Liver (tissue), 9 donors: Measurements from ENCODE around the gene C2orf92. TPM values are rescaled to one million over a fixed set of nuclear protein-coding genes. Genes with fewer than 3 reads are reported as not detected.

ENCODE experiments used
- DNase-seq: peaks from one replicate; pipeline ENCODE4 v3.0.0-alpha.2; 2017; ENCODE audit warnings: low spot score
- H3K27ac ChIP-seq, 2 donors: one replicate each; pipeline ENCODE4 v1.7.0; 2013; ENCODE audit warnings: inconsistent platforms in 2 of 2, low read length in 2 of 2, control low read depth in 1 of 2, low read depth in 1 of 2, mild to moderate bottlenecking in 1 of 2
- H3K27me3 ChIP-seq, 4 donors: one replicate each; pipeline versions ENCODE4 v1.6.1 to v1.7.0; 2013; ENCODE audit warnings: low read length in 3 of 4, inconsistent platforms in 1 of 4, mild to moderate bottlenecking in 1 of 4, moderate library complexity in 1 of 4; ENCODE audit not compliant: control insufficient read depth in 4 of 4, insufficient read depth in 4 of 4
- H3K36me3 ChIP-seq, 4 donors: one replicate each; pipeline versions ENCODE4 v1.6.1 to v1.7.0; 2013; ENCODE audit warnings: low read length in 3 of 4, mild to moderate bottlenecking in 3 of 4, low read depth in 1 of 4, moderate library complexity in 1 of 4; ENCODE audit not compliant: control insufficient read depth in 4 of 4, insufficient read depth in 3 of 4
- H3K4me1 ChIP-seq, 4 donors: one replicate each; pipeline versions ENCODE4 v1.6.1 to v1.7.0; 2013; ENCODE audit warnings: low read length in 3 of 4, mild to moderate bottlenecking in 3 of 4, moderate library complexity in 1 of 4; ENCODE audit not compliant: control insufficient read depth in 4 of 4, insufficient read depth in 4 of 4
- H3K4me3 ChIP-seq, 3 donors: one replicate each; pipeline versions ENCODE4 v1.6.1 to v1.7.0; 2013; ENCODE audit warnings: low read length in 3 of 3, control low read depth in 1 of 3, low read depth in 1 of 3, mild to moderate bottlenecking in 1 of 3
- H3K9ac ChIP-seq, 2 donors: one replicate each; pipeline ENCODE4 v1.7.0; 2013; ENCODE audit warnings: low read length in 2 of 2, mild to moderate bottlenecking in 2 of 2, moderate library complexity in 2 of 2, control low read depth in 1 of 2, low read depth in 1 of 2
- H3K9me3 ChIP-seq, 4 donors: one replicate each; pipeline versions ENCODE4 v1.6.1 to v1.7.0; 2013; ENCODE audit warnings: low read length in 3 of 4; ENCODE audit not compliant: control insufficient read depth in 4 of 4
- FOXA2 ChIP-seq: IDR thresholded peaks from 2 replicates; pipeline ENCODE4 v1.6.1; 2016; ENCODE audit warnings: antibody characterized with exemption
- GABPA ChIP-seq, 2 donors: IDR thresholded peaks in 1 of 2; conservative IDR thresholded peaks in 1 of 2; 2 replicates each; pipeline ENCODE4 v1.6.1; 2016; ENCODE audit warnings: antibody characterized with exemption in 2 of 2, mild to moderate bottlenecking in 1 of 2, moderate library complexity in 1 of 2
- HNF4G ChIP-seq: IDR thresholded peaks from 2 replicates; pipeline ENCODE4 v1.6.1; 2016; ENCODE audit warnings: antibody characterized with exemption
- NR2F2 ChIP-seq: IDR thresholded peaks from 2 replicates; pipeline ENCODE4 v1.6.1; 2016; ENCODE audit warnings: antibody characterized with exemption
- RAD21 ChIP-seq, 2 donors: IDR thresholded peaks; 2 replicates each; pipeline ENCODE4 v1.6.1; 2016; ENCODE audit warnings: antibody characterized with exemption in 2 of 2, mild to moderate bottlenecking in 2 of 2
- REST ChIP-seq: IDR thresholded peaks from 2 replicates; pipeline ENCODE4 v1.6.1; 2016; ENCODE audit warnings: antibody characterized with exemption, mild to moderate bottlenecking
- RXRA ChIP-seq, 2 donors: IDR thresholded peaks; 2 replicates each; pipeline ENCODE4 v1.6.1; 2017 to 2018; ENCODE audit warnings: antibody characterized with exemption in 2 of 2, mild to moderate bottlenecking in 1 of 2
- SP1 ChIP-seq: IDR thresholded peaks from 2 replicates; pipeline ENCODE4 v1.6.1; 2018; ENCODE audit warnings: antibody characterized with exemption, mild to moderate bottlenecking
- TAF1 ChIP-seq: conservative IDR thresholded peaks from 2 replicates; pipeline ENCODE4 v1.6.1; 2016; ENCODE audit warnings: antibody characterized with exemption, mild to moderate bottlenecking
- YY1 ChIP-seq: IDR thresholded peaks from 2 replicates; pipeline ENCODE4 v1.6.1; 2016; ENCODE audit warnings: antibody characterized with exemption, mild to moderate bottlenecking
- ZBTB33 ChIP-seq: IDR thresholded peaks from 2 replicates; pipeline ENCODE4 v1.6.1; 2016; ENCODE audit warnings: antibody characterized with exemption
- WGBS: extraction: QIAGEN DNeasy Blood & Tissue Kit; methylation state at CpG from one replicate; pipeline ENCODE4 v1.1.7; 2013; 5-methylcytosine and 5-hydroxymethylcytosine counted together
- polyA plus RNA-seq, 2 donors: library from polyadenylated mRNA; stranded (reverse) in 1 of 2; unstranded in 1 of 2; fragments of 200-250 nt in 1 of 2; fragments of >200 nt in 1 of 2; fragmentation: Nextera tagmentation in 1 of 2; extraction: Ambion mirVana in 1 of 2; gene quantifications; one replicate each; pipeline versions ENCODE4 v1.2.1 to v1.2.3, GENCODE V29; 2013 to 2015
- total RNA-seq, 2 donors: library from RNA; depleted of rRNA; stranded (reverse); fragments of >200 nt; gene quantifications; one replicate each; pipeline ENCODE4 v1.2.3, GENCODE V29; 2014
- TF ChIP-seq, protein P1 (sequence below): fragments of 150-350 bp; IDR thresholded peaks from 2 replicates; pipeline ENCODE4 v1.5.1; 2017; ENCODE audit warnings: improper control_type of control experiment, low read depth, low read length; ENCODE audit not compliant: missing input control
- TF ChIP-seq, protein P2 (sequence below): IDR thresholded peaks from 2 replicates; pipeline ENCODE4 v1.6.1; 2016; ENCODE audit warnings: antibody characterized with exemption
- TF ChIP-seq, protein P3 (sequence below): IDR thresholded peaks from 2 replicates; pipeline ENCODE4 v1.6.1; 2016; ENCODE audit warnings: antibody characterized with exemption
- donor health status: healthy.
- donor health status: healthy.
- donor health status: healthy.
- donor health status: healthy.
- donor health status: healthy.

Gene C2orf92
- total and polyA plus RNA-seq, 4 donors = 0.96 to 8.0 (median 2.7) TPM

GRCh38 chr2:97656129-97656755 is 13.3 kb upstream of the C2orf92 start:
- no peak overlapping the region for H3K27ac ChIP-seq
- no peak overlapping the region for H3K4me3 ChIP-seq
- no peaks in the 10 kb centered on the region for H3K27me3 ChIP-seq
- no peak overlapping the region for H3K9ac ChIP-seq
- H3K9me3 ChIP-seq = peaks cover 0 to 3% (median 3%) of the 10 kb centered on the region in 4 donors
- no peak for DNase-seq
- 97% methylated on average over 7 of the region's 7 CpGs for WGBS
- TF ChIP-seq, protein P1, sequence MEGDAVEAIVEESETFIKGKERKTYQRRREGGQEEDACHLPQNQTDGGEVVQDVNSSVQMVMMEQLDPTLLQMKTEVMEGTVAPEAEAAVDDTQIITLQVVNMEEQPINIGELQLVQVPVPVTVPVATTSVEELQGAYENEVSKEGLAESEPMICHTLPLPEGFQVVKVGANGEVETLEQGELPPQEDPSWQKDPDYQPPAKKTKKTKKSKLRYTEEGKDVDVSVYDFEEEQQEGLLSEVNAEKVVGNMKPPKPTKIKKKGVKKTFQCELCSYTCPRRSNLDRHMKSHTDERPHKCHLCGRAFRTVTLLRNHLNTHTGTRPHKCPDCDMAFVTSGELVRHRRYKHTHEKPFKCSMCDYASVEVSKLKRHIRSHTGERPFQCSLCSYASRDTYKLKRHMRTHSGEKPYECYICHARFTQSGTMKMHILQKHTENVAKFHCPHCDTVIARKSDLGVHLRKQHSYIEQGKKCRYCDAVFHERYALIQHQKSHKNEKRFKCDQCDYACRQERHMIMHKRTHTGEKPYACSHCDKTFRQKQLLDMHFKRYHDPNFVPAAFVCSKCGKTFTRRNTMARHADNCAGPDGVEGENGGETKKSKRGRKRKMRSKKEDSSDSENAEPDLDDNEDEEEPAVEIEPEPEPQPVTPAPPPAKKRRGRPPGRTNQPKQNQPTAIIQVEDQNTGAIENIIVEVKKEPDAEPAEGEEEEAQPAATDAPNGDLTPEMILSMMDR = no peak
- TF ChIP-seq RAD21 (IDR thresholded peaks at IDR 0.05) (no peak), TAF1 (no peak), GABPA (IDR thresholded peaks at IDR 0.05 in 1 of 2, conservative IDR thresholded peaks at IDR 0.05 in 1 of 2) (no peak), YY1 (no peak)
- TF ChIP-seq, protein P2, sequence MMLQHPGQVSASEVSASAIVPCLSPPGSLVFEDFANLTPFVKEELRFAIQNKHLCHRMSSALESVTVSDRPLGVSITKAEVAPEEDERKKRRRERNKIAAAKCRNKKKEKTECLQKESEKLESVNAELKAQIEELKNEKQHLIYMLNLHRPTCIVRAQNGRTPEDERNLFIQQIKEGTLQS = no peak
- no peaks in the 10 kb centered on the region for H3K4me1 ChIP-seq
- peaks cover 10 to 36% (median 17%) of the 10 kb centered on the region in 4 donors for H3K36me3 ChIP-seq

DNA sequence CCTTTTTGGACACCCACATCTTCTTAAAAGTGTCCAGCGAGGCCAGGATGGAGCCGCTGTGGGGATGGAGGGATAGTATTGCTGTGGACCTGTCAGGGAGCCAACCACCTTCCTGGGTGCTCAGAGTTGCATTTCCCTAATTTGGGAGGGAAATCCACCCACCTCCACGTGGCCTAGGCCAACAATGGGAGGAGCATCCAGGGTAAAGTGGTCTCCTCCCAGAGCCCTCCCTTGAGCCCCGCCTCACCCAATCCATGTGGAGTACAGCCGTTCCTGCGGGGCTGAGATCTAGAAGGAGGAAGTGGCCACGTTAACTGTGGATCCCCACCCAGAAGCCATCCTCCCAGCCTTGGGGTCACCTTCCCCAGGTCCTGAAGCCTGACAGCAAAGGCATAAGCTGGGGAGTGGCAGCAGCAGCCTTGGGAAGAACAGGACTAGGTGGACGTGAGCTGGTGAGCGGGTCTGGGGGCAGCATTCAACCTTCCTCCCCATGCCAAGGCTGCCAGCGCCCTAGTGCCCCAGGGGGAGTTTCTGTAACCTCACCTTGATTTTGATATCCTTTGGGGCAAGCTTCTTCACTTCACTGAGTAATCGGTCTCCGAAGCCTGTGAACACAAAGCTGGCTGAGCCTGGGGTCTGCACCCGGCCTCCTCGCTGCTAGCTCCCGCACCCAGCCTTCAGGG is 12.5 kb upstream of the C2orf92 start:
- TF ChIP-seq, protein P2 = no peak
- TF ChIP-seq SP1 (no peak), HNF4G (no peak), ZBTB33 (no peak), FOXA2 (no peak), TAF1 (no peak), REST (no peak), RAD21 (IDR thresholded peaks at IDR 0.05) (no peak), NR2F2 (no peak), RXRA (IDR thresholded peaks at IDR 0.05) (no peak), GABPA (IDR thresholded peaks at IDR 0.05 in 1 of 2, conservative IDR thresholded peaks at IDR 0.05 in 1 of 2) (no peak)
- TF ChIP-seq, protein P3, sequence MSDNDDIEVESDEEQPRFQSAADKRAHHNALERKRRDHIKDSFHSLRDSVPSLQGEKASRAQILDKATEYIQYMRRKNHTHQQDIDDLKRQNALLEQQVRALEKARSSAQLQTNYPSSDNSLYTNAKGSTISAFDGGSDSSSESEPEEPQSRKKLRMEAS = no peak
- TF ChIP-seq, protein P1 = no peak
- DNase-seq = no peak
- H3K4me3 ChIP-seq = no peak overlapping the region
- H3K27ac ChIP-seq = no peak overlapping the region
- H3K9me3 ChIP-seq = peaks cover 0 to 3% (median 3%) of the 10 kb centered on the region in 4 donors
- 91% methylated on average over 15 of the region's 15 CpGs for WGBS
- peaks cover 10 to 36% (median 17%) of the 10 kb centered on the region in 4 donors for H3K36me3 ChIP-seq
- no peaks in the 10 kb centered on the region for H3K27me3 ChIP-seq
- no peak overlapping the region for H3K9ac ChIP-seq
- H3K4me1 ChIP-seq = peaks cover under 1 to 4% (median 3%) of the 10 kb centered on the region in 4 donors
